ENCODE data around the gene GNB5. TPM values are rescaled to one million over a fixed set of nuclear protein-coding genes. Genes with fewer than 3 reads are reported as not detected.

Gene GNB5
- total RNA-seq, 1 donor: 55.5 TPM

DNA sequence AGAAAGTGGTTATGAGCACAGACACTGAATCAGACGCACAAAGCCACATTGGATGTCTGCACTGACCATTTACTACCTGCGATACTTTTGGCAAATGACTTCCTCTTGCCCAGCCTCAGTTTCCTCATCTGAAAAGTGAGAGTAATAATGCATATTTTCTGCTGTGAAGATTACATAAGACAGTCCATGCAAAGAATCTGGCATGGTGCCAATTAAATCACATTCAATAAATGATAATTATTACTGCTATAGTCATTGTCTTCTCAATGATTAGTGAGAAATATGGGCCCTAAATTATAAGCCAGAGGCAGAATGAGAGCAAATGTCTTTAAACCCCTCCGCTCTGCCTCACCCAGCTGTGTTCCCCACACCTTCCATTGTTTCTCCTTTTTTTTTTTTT, 62.6 kb downstream of the GNB5 start:
- Histone ChIP-seq H3K4me3 (ENCODE audit: low read length) (no peak overlapping the region), H3K4me1 (ENCODE audit: insufficient read depth, low read length) (no peaks in the 10 kb centered on the region), H3K9me3 (ENCODE audit: low read depth, low read length) (no peaks in the 10 kb centered on the region), H3K27me3 (ENCODE audit: insufficient read depth, low read length) (no peaks in the 10 kb centered on the region)

DNA sequence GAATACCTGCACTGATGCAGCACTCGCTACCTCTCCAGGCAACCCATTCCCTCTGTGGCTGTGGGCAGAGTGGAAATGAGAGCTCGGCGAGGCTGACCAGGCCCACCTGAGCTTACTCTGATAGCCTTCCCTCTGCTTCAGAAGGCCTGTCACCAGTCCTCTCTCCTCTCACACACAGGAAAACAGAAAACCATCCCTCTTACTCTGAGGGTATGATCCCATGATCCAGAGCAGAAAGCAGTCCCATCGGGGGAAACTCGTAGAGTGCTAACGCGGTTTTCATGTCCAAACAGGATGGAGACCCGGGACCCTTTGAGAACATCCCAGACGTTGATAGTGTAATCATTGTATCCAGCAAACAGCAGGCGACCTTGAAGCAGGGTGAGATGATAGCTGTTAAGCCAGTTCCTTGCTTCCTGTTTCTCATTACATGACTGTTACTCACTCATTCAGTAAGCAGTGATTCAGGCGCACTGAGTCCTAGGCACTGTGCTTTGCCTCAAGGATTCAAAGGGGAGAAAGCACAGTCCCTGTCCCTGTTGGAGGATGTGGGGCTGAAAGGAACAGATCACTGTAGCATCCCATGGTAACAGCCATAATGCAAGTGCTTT, 66.8 kb downstream of the GNB5 start:
- no peaks in the 10 kb centered on the region for H3K27me3 ChIP-seq (ENCODE audit: insufficient read depth, low read length)
- no peaks in the 10 kb centered on the region for H3K4me1 ChIP-seq (ENCODE audit: insufficient read depth, low read length)
- no peak overlapping the region for H3K4me3 ChIP-seq (ENCODE audit: low read length)
- no peaks in the 10 kb centered on the region for H3K9me3 ChIP-seq (ENCODE audit: low read depth, low read length)

DNA sequence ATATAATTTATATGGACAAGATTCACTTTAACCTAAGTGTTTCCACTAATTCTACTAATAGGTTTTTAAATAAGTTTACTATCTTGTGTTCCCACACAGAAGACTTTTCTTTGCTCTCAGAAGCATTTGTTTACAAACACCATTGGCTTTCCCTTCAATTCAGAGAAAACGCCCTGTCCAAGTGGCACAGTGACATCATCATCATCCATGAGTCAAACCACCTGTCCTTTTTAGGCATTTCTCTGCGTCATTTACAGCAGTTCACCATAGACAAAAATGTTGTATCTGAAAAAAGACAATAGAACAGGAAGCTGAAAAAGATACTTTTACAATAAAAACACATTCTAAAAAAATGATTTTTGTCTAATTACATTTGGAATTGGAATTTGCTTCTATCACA, 69.3 kb downstream of the GNB5 start:
- H3K4me3 ChIP-seq (ENCODE audit: low read length): no peak overlapping the region
- no peaks in the 10 kb centered on the region for H3K4me1 ChIP-seq (ENCODE audit: insufficient read depth, low read length)
- no peaks in the 10 kb centered on the region for H3K9me3 ChIP-seq (ENCODE audit: low read depth, low read length)
- no peaks in the 10 kb centered on the region for H3K27me3 ChIP-seq (ENCODE audit: insufficient read depth, low read length)

DNA sequence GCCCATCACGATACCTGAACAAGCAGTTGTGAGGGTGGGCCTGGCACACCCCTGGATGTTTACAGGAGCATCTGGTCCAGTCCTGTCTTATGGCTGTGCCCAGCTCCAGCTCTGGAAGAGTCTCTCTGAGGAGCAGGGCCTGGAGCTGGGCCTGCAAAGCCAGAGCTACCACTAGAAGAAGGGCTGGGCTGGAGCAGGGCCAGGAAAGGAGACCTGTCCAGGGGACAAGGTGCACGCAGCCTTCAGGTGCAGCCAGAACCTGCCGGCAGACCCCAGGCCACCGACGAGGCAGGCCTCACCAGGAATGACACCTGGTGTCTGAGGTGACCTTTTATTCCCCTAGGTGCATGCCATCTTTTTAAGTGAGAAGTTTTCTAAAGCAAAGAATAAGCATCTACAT, 70.2 kb downstream of the GNB5 start:
- no peaks in the 10 kb centered on the region for H3K27me3 ChIP-seq (ENCODE audit: insufficient read depth, low read length)
- no peak overlapping the region for H3K4me3 ChIP-seq (ENCODE audit: low read length)
- H3K9me3 ChIP-seq (ENCODE audit: low read depth, low read length): no peaks in the 10 kb centered on the region
- no peaks in the 10 kb centered on the region for H3K4me1 ChIP-seq (ENCODE audit: insufficient read depth, low read length)

DNA sequence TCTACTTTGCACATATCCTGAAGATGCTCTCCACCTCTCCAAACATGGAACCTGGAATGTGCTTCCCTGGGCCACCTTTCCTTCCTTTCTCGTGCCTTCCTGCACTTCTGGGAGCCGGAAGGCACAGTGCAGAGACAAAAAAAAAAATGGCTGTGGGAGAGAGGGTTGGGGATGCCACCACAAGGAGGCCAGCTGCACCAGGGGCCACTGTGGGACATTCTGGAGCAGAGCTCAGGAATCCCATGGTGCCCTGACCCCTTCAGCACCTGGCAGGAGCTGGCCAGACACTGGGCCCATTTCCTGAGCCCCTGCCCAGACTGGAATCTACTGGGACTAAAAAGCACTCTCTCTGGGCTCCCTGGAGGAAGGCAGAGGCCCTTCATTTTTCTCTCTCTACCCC, 70.7 kb downstream of the GNB5 start:
- Histone ChIP-seq H3K9me3 (ENCODE audit: low read depth, low read length) (no peaks in the 10 kb centered on the region), H3K4me1 (ENCODE audit: insufficient read depth, low read length) (no peaks in the 10 kb centered on the region), H3K4me3 (ENCODE audit: low read length) (no peak overlapping the region), H3K27me3 (ENCODE audit: insufficient read depth, low read length) (no peaks in the 10 kb centered on the region)

DNA sequence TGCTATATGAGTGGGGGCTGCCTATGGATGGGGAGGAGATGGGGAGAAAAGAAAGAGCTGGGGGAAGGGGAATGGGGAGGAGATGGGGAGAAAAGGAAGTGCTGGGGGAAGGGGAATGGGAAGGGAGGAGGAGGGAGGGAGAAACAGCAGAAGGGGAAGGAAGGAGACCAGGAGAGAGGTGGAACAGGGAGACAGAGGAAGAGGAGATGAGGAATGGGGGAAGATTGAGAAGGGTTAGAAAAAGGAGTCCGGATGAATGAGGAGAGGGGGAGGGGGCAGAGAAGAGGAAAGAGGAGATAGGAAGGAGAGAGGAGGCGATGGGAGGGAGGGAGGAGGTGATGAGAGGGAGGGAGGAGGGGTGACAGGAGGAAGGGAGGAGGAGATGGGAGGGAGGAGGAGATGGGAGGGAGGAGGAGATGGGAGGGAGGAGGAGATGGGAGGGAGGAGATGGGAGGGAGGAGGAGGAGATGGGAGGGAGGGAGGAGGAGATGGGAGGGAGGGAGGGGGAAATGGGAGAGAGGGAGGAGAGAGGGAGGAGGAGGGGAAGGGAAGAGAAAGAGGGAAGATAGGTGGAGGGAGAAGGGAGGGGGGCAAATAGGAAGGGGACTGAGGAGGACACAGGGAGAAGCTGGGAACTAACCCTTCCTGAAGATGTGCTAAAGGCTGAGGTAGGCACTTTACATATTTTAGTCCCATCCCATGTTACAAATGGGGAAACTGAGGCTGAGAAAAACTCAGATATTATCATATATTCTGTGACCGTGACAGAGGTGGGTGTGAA, 72.0 kb downstream of the GNB5 start:
- Histone ChIP-seq H3K4me3 (ENCODE audit: low read length) (no peak overlapping the region), H3K9me3 (ENCODE audit: low read depth, low read length) (no peaks in the 10 kb centered on the region), H3K27me3 (ENCODE audit: insufficient read depth, low read length) (no peaks in the 10 kb centered on the region), H3K4me1 (ENCODE audit: insufficient read depth, low read length) (no peaks in the 10 kb centered on the region)

DNA sequence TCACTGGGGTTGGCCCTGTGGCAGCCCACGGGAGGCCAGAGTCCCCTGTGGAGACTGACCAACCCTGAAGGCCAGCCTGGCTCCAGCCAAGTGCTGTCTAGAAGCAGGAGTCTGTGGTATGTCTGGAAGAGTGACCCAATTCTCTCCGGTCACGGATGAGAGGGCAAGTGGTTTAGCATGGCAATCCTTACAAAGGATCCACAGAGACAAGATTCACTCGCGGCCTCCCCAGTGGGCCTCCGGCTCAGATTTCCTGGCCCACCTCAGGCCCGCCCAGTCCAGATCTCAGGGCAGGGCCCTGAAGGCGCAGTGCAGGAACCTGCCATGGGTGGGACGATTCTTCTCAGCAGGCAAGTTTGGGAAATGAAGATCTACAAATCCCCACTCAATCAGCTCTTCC, 73.6 kb downstream of the GNB5 start:
- Histone ChIP-seq H3K4me3 (ENCODE audit: low read length) (no peak overlapping the region), H3K27me3 (ENCODE audit: insufficient read depth, low read length) (no peaks in the 10 kb centered on the region), H3K9me3 (ENCODE audit: low read depth, low read length) (no peaks in the 10 kb centered on the region), H3K4me1 (ENCODE audit: insufficient read depth, low read length) (peaks cover under 1% of the 10 kb centered on the region)

DNA sequence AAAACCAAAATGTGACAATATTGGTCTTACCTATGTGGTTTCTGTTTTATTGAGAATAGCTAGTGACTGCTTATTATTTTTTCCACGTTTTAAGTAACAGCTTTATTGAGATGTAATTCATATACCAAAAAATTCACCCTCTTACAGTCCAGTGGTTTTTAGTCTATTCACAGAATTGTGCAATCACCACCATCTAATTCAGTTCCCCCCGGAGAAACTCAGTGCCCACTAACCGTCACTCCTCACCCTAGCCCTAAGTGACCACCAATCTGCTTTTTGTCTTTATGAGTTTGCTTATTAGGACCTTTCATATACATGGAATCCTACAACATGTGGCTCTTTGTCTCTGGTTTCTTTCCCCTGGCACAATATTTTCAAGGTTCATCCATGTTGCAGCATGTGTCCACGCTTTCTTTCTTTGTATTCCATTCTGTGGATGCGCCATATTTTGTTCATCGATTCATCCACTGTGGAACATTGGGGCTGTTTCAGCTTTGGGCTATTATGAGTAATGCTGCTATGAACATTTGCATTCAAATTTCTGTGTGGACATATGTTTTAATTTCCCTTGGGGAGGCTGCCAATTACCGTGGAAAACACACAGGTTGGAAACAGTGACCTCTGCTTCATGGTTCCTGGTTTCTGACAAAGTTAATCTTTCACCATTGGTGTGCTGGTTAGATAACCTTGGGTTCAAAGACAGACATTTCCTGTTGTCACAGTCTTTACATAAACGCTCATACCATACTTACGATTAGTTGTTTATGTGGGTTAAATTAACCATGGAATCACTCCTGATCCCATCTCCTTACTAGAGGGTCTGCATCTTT, 75.4 kb downstream of the GNB5 start:
- Histone ChIP-seq H3K9me3 (ENCODE audit: low read depth, low read length) (no peaks in the 10 kb centered on the region), H3K4me3 (ENCODE audit: low read length) (no peak overlapping the region), H3K4me1 (ENCODE audit: insufficient read depth, low read length) (peaks cover 10% of the 10 kb centered on the region), H3K27me3 (ENCODE audit: insufficient read depth, low read length) (peaks cover 6% of the 10 kb centered on the region)

DNA sequence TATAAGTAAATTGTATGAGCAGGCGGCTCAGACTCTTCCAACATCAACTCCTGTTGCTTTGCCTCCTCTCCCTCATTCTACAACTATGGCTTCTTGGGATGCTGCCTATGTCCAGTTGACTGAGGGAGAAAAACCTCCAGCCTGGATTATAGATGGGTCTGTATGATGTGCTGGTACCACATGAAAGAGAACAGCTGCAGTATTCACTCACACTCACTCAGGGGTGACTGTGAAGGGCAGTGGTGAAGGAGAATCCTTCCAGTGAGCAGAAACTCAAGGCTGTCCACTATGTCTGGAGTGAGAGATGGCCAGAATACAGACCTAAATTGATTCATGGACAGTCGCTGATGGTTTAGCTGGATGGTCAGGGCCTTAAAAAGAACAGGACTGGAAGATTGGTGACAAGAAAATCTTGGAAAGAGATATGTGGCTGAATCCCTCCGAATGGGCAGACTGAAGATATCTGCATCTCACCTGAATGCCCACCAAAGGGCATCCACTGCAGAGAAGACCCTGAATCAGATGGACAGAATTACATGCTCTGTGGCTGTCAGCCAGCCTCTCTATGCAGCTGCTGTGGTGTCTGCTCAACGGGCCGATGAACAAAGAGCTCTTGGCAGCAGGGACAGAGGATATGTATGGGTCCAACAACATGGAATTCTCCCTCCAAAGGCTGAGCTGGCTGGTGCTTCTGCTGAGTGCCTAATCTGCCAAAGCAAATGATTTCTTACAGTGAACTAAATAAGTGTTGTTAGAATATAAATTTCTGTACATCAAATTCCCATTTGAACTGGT, 76.7 kb downstream of the GNB5 start:
- H3K4me3 ChIP-seq (ENCODE audit: low read length): no peak overlapping the region
- peaks cover 10% of the 10 kb centered on the region for H3K4me1 ChIP-seq (ENCODE audit: insufficient read depth, low read length)
- H3K27me3 ChIP-seq (ENCODE audit: insufficient read depth, low read length): peaks cover 10% of the 10 kb centered on the region
- H3K9me3 ChIP-seq (ENCODE audit: low read depth, low read length): no peaks in the 10 kb centered on the region

DNA sequence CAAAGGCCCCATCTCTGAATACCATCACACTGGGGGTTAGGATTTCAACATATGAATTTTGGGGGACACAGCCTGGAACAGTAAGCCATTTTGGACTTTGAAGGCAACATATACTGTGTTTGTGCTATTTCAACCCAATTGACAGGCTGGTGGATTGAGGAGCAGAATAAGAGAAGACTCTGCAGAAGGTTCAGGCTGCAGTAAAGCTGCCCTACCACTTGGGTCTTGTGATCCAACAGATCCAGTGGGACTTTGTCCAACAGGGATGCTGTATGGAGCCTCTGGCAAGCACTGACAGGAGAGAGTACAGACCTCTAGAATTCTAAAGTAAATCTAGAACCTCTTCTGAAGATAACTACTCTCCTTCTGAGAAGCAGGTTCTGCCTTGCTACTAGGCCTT, 77.5 kb downstream of the GNB5 start:
- Histone ChIP-seq H3K9me3 (ENCODE audit: low read depth, low read length) (no peaks in the 10 kb centered on the region), H3K27me3 (ENCODE audit: insufficient read depth, low read length) (peaks cover 10% of the 10 kb centered on the region), H3K4me1 (ENCODE audit: insufficient read depth, low read length) (peaks cover 10% of the 10 kb centered on the region), H3K4me3 (ENCODE audit: low read length) (no peak overlapping the region)

DNA sequence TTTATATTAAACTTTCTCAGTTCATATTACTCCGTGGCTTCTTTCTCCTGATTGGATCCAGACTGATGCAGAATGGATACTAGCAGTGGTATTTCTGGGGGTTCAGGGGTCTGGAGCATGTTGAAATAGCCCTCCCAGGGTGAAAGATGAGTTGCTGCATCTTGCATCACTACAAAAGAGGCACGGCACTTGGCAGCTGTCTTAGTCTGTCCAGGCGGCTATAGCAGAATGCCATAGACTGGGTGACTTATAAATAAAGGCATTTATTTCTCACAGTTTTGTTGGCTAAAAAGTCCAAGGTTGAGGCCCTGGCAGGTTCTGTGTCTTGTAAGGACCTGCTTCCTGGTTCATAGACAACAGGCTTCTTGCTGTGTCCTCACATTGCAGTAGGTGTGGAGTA, 78.0 kb downstream of the GNB5 start:
- no peak overlapping the region for H3K4me3 ChIP-seq (ENCODE audit: low read length)
- H3K27me3 ChIP-seq (ENCODE audit: insufficient read depth, low read length): peaks cover 10% of the 10 kb centered on the region
- H3K4me1 ChIP-seq (ENCODE audit: insufficient read depth, low read length): peaks cover 10% of the 10 kb centered on the region
- H3K9me3 ChIP-seq (ENCODE audit: low read depth, low read length): no peaks in the 10 kb centered on the region

DNA sequence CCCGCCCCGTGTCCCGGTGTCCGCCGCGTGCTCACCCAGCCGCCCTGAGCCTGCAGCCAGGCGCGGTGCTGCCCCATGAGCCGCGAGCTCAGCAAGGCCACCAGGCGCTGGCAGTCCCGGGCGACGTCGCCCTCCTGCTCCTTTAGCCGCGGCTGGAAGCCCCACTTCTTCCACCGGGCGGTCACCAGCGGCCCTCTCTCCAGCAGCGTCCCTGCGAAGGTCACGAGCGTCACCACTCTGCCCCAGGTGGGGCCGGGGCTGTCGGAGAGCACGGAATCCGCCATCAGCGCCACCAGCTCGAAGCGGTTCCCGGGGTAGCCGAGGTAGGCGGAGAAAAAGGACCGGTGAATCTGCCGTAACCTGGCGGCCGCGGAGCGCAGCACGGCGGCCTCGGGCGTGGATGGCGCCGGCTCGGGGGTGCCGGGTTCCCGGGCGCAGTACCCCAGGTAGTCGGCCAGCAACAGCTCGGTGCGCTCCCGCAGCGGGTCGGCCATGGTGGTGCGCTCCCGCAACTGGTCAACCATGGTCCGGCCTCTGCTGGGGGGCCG, 78.9 kb downstream of the GNB5 start:
- Histone ChIP-seq H3K27me3 (ENCODE audit: insufficient read depth, low read length) (peaks cover 10% of the 10 kb centered on the region), H3K4me3 (ENCODE audit: low read length) (peak overlapping the region; percentile 20), H3K4me1 (ENCODE audit: insufficient read depth, low read length) (peaks cover 10% of the 10 kb centered on the region), H3K9me3 (ENCODE audit: low read depth, low read length) (no peaks in the 10 kb centered on the region)

DNA sequence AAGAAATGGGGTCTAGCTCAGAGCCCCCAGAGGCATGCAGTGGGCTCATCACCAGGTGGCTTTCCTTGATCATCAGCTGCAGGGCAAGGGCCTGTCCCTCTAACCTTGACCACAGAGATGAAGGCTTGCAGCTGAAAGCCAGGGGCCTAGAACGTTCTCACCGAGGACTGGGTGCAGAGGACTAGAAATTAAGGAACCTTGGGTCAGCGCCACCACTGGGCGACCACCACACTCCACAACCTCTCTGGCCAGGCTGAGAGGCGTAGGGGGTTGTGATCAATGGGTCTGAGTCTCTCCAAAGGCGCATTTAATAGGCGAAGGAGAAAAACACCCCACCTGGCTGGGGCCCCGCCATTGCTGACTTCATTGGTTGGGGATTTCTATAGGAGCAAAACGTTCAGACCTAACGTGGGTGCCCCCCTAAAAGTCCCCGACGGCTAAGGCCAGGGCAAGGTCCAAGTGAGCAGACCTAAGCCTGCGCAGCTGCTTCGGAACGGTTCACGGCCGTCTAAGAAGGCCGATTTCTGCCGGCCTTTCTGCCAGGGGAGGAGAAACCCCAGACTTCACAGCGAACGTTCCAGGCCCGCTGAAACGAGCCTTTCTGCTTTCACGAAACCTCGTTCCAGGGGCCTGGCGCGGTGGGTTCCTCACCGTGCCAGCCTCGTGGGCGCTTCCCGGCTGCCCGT, 79.5 kb downstream of the GNB5 start:
- H3K4me1 ChIP-seq (ENCODE audit: insufficient read depth, low read length): peaks cover 10% of the 10 kb centered on the region
- peak overlapping the region; percentile 20 for H3K4me3 ChIP-seq (ENCODE audit: low read length)
- H3K27me3 ChIP-seq (ENCODE audit: insufficient read depth, low read length): peaks cover 10% of the 10 kb centered on the region

More for the DNA sequence above, 79.5 kb downstream of the GNB5 start:
- no peaks in the 10 kb centered on the region for H3K9me3 ChIP-seq (ENCODE audit: low read depth, low read length)

Measured in mononuclear cell (primary cell).